Measurements from ENCODE around the gene FRMD1. TPM values are rescaled to one million over a fixed set of nuclear protein-coding genes. Genes with fewer than 3 reads are reported as not detected.

FRMD1 gene
- total RNA-seq, 1 experiment from 2014 or later: not detected

- Histone ChIP-seq H2AFZ (ENCODE audit: low read length) (no peak overlapping the region), H3K4me3 (ENCODE audit: low read length) (no peak overlapping the region), H3K36me3 (ENCODE audit: low read depth, low read length) (no peaks in the 10 kb centered on the region), H3F3A (ENCODE audit: low read length, unreplicated experiment) (no peaks in the 10 kb centered on the region), H4K20me1 (ENCODE audit: low read length) (no peaks in the 10 kb centered on the region), H3K9me2 (replicated peaks; ENCODE audit: low read length) (no peaks in the 10 kb centered on the region), H3K4me1 (ENCODE audit: insufficient read depth, low read length) (peaks cover 7% of the 10 kb centered on the region), H3K27ac (ENCODE audit: low read length) (no peak overlapping the region), H3K9ac (ENCODE audit: low read length) (no peak overlapping the region), H3K27me3 (ENCODE audit: low read length) (no peaks in the 10 kb centered on the region), H3K79me2 (ENCODE audit: low read length) (no peaks in the 10 kb centered on the region), H3K4me2 (ENCODE audit: low read length) (no peak overlapping the region), H3K9me3 (ENCODE audit: low read length) (no peaks in the 10 kb centered on the region)
- DNase-seq: no peak
- no peak for ATAC-seq
- ChIA-PET POLR2A (ENCODE audit: unreplicated experiment) (no interaction called here), CTCF (no interaction called here)
- intact Hi-C loops (cut with micrococcal nuclease): no loop called here
- no peak for TF ChIP-seq EZH2 (IDR thresholded peaks at IDR 0.05; ENCODE audit: low read length, unreplicated experiment)
- TF ChIP-seq CTCF (conservative IDR thresholded peaks at IDR 0.05; ENCODE audit: low read depth, low read length): no peak
- TF ChIP-seq EZH2phosphoT487 (IDR thresholded peaks at IDR 0.05; ENCODE audit: borderline replicate concordance, low read length): no peak
- BruUV-seq (replicated peaks): no TSS peak
Measured at GRCh38 chr6:168025831-168026710, 52.9 kb downstream of the FRMD1 start.

- Histone ChIP-seq H3K36me3 (ENCODE audit: low read depth, low read length) (no peaks in the 10 kb centered on the region), H3K4me3 (ENCODE audit: low read length) (no peak overlapping the region), H4K20me1 (ENCODE audit: low read length) (no peaks in the 10 kb centered on the region), H3F3A (ENCODE audit: low read length, unreplicated experiment) (no peaks in the 10 kb centered on the region), H3K9ac (ENCODE audit: low read length) (no peak overlapping the region), H3K4me2 (ENCODE audit: low read length) (no peak overlapping the region), H3K27ac (ENCODE audit: low read length) (no peak overlapping the region), H3K9me3 (ENCODE audit: low read length) (no peaks in the 10 kb centered on the region), H3K79me2 (ENCODE audit: low read length) (no peaks in the 10 kb centered on the region), H3K27me3 (ENCODE audit: low read length) (no peaks in the 10 kb centered on the region), H2AFZ (ENCODE audit: low read length) (no peak overlapping the region), H3K4me1 (ENCODE audit: insufficient read depth, low read length) (peaks cover 7% of the 10 kb centered on the region), H3K9me2 (replicated peaks; ENCODE audit: low read length) (no peaks in the 10 kb centered on the region)
- TF ChIP-seq EZH2 (IDR thresholded peaks at IDR 0.05; ENCODE audit: low read length, unreplicated experiment) (no peak), EZH2phosphoT487 (IDR thresholded peaks at IDR 0.05; ENCODE audit: borderline replicate concordance, low read length) (no peak), CTCF (conservative IDR thresholded peaks at IDR 0.05; ENCODE audit: low read depth, low read length) (no peak)
- DNase-seq: no peak
- no peak for ATAC-seq
- BruUV-seq (replicated peaks): no TSS peak
- ChIA-PET POLR2A (ENCODE audit: unreplicated experiment) (no interaction called here), CTCF (no interaction called here)
- intact Hi-C loops (cut with micrococcal nuclease): loop anchor here (1.0 kb wide), 2 partner anchors 18 to 169 kb away; no protein-coding TSS in a partner anchor
Measured at GRCh38 chr6:168024951-168025510, 54.0 kb downstream of the FRMD1 start.
